ENCODE measurements around the gene NDEL1. TPM values are rescaled to one million over a fixed set of nuclear protein-coding genes. Genes with fewer than 3 reads are reported as not detected.

NDEL1 gene
- total RNA-seq, 1 experiment from 2014 or later: 39.2 TPM

- Histone ChIP-seq H3K9me2 (ENCODE audit: insufficient read depth) (no peaks in the 10 kb centered on the region), H3K9ac (ENCODE audit: low read length) (no peak overlapping the region), H3K4me2 (ENCODE audit: low read length) (no peak overlapping the region), H3K36me3 (ENCODE audit: control insufficient read depth in 1 of 2, insufficient read depth in 2 of 2, low read length in 2 of 2) (peaks cover 10 to 15% of the 10 kb centered on the region in 2 experiments; a peak in 3 of 4 replicates), H3K27ac (ENCODE audit: low read depth, low read length) (no peak overlapping the region), H3K9me3 (ENCODE audit: control insufficient read depth in 1 of 2, insufficient read depth in 1 of 2, low read depth in 1 of 2, low read length in 2 of 2) (no peaks in the 10 kb centered on the region), H4K20me1 (ENCODE audit: insufficient read depth) (no peaks in the 10 kb centered on the region), H3K4me3 (replicated peaks in 1 of 2; ENCODE audit: low read depth in 1 of 2, low read length in 2 of 2) (no peak overlapping the region), H3K4me1 (ENCODE audit: control insufficient read depth in 1 of 2, insufficient read depth in 2 of 2, low read length in 2 of 2) (no peaks in the 10 kb centered on the region), H3K27me3 (ENCODE audit: insufficient read depth, low read length) (no peaks in the 10 kb centered on the region), H3K79me2 (ENCODE audit: insufficient read depth, low read length) (no peaks in the 10 kb centered on the region), H2AFZ (ENCODE audit: low read depth, low read length, poor library complexity, severe bottlenecking) (no peak overlapping the region)
- RAD21 ChIA-PET (ENCODE audit: low non-redundant PET in 1 of 2, low total read pairs in 2 of 2, uncharacterized antibody in 2 of 2, unreplicated experiment in 2 of 2): no interaction called here
- no TSS peak for BruUV-seq (replicated peaks)
- TF ChIP-seq SP1 (IDR thresholded peaks at IDR 0.05; ENCODE audit: low read depth) (no peak), CBX3 (IDR thresholded peaks at IDR 0.05; ENCODE audit: low read depth) (no peak), EGR1 (IDR thresholded peaks at IDR 0.05; ENCODE audit: low read depth) (no peak), CEBPB (IDR thresholded peaks at IDR 0.05; ENCODE audit: low read depth) (no peak), FOSL1 (IDR thresholded peaks at IDR 0.05; ENCODE audit: low read depth) (no peak), MAX (IDR thresholded peaks at IDR 0.05) (no peak), POLR2A (IDR thresholded peaks at IDR 0.05; ENCODE audit: borderline replicate concordance, extremely low read depth, insufficient read depth, insufficient read length) (no peak), EZH2phosphoT487 (IDR thresholded peaks at IDR 0.05; ENCODE audit: borderline replicate concordance) (no peak), RAD21 (IDR thresholded peaks at IDR 0.05; ENCODE audit: low read depth) (no peak), REST (IDR thresholded peaks at IDR 0.05; ENCODE audit: low read depth) (no peak), YY1 (IDR thresholded peaks at IDR 0.05; ENCODE audit: extremely low read depth, insufficient replicate concordance, low read depth, low read length) (no peak), ZNF274 (IDR thresholded peaks at IDR 0.05; ENCODE audit: low read depth, low read length) (no peak)
- POLR2A ChIA-PET: no interaction called here
- ATAC-seq (no peak), DNase-seq (ENCODE audit: low read depth, low spot score) (no peak)
- intact Hi-C loops (cut with micrococcal nuclease): no loop called here
- CTCF ChIA-PET: no interaction called here
Observed at GRCh38 chr17:8502126-8502525, 66.4 kb downstream of the NDEL1 start.

All from HCT116 (cell line).